Large intestine (tissue), 3 donors: Measurements from ENCODE around the gene ECE1. TPM values are rescaled to one million over a fixed set of nuclear protein-coding genes. Genes with fewer than 3 reads are reported as not detected.

Experiments
- DNase-seq, 2 donors: peaks; one replicate each; pipeline versions ENCODE4 v3.0.0 to v3.0.0-alpha.2; 2013
- H3K27ac ChIP-seq: one replicate; pipeline ENCODE4 v1.5.1; 2013; ENCODE audit warnings: low read length
- H3K27me3 ChIP-seq: 2 replicates; pipeline ENCODE4 v1.6.1; 2013; ENCODE audit warnings: low read length; ENCODE audit not compliant: control insufficient read depth, insufficient read depth
- H3K36me3 ChIP-seq: 2 replicates; pipeline ENCODE4 v1.6.1; 2013; ENCODE audit warnings: low read length; ENCODE audit not compliant: control insufficient read depth, insufficient read depth
- H3K4me1 ChIP-seq: one replicate; pipeline ENCODE4 v1.6.1; 2013; ENCODE audit warnings: low read length; ENCODE audit not compliant: control insufficient read depth, insufficient read depth
- H3K4me3 ChIP-seq: one replicate; pipeline ENCODE4 v1.5.1; 2013; ENCODE audit warnings: low read length
- H3K9me3 ChIP-seq: one replicate; pipeline ENCODE4 v1.6.1; 2013; ENCODE audit warnings: mild to moderate bottlenecking, low read depth, low read length, moderate library complexity; ENCODE audit not compliant: control insufficient read depth
- whole genome bisulfite sequencing: methylation state at CpG from one replicate; pipeline ENCODE4 v1.1.5; 2013; ENCODE audit warnings: low lambda C conversion rate; ENCODE audit not compliant: insufficient coverage; 5-methylcytosine and 5-hydroxymethylcytosine counted together
- polyA plus RNA-seq: library from polyadenylated mRNA; unstranded; fragments of 120-200 nt; gene quantifications from one replicate; pipeline ENCODE4 v1.2.1, GENCODE V29; 2013

Gene ECE1
- polyA plus RNA-seq, 1 donor: 56.5 TPM

DNA sequence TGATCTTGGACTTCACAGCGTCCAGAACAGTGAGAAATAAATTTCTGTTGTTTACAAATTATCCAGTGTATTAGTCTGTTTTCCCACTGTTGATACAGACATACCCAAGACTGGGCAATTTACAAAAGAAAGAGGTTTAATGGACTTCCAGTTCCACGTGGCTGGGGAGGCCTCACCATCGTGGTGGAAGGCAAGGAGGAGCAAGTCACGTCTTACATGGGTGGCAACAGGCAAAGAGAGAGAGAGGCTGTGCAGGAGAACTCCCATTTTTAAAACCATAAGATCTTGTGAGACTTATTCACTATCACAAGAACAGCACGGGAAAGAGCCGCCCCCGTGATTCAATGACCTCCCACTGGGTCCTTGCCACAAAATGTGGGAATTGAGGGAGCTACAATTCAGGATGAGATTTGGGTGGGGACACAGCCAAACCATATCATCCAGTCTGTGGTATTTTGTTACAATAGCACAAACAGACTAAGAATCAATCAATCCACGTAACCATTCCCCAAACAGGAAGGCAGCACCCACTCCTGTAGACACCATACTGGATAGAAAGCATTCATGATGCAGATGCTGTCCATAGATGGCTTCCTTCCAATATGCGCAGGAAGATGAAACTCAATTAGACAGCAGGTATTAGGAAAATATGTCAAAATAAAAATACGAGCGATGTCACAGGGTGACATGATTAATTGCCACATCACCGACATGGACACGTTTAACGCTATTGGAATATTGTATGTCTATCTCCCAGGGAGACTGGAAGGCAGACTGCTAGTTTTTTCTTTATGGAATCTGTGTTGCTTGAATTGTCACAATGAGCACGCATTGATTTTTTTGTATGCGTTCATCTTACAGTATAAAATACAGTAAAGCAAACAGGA lies 22.8 kb downstream of the ECE1 start:
- Histone ChIP-seq H3K36me3 (peaks cover 33% of the 10 kb centered on the region), H3K4me3 (no peak overlapping the region), H3K9me3 (no peaks in the 10 kb centered on the region), H3K27me3 (no peaks in the 10 kb centered on the region), H3K27ac (no peak overlapping the region), H3K4me1 (peaks cover 85% of the 10 kb centered on the region)
- DNase-seq: no peak
- 90% methylated on average over 2 of the region's 16 CpGs for WGBS

DNA sequence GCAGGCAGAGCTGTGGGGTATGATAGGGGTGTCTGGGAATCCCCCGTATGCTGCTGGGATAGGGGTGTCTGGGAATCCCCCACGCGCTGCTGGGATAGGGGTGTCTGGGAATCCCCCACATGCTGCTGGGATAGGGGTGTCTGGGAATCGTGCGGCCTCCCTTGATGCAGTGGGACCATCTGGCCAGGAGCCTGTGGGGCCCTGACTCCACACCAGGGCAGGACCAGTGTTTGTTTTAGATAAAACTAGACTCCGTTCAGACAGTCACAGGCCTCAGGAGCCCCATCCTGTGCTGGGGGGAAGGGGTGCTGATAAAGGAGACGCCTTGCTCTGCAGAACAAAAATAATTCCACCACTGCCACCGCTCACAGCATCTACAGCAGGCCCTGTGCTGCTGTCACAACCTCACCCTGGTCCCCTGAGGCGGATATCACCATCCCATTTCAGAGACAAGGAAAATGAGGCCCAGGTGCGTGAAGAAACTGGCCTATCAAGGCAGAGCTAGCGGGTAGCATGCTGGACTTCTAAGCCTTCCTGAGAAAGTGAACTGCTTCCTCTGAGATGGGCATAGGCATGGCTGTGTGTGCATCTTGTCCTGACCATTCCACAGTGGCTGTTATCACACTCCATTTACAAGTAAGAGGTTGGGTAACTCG lies 24.0 kb downstream of the ECE1 start:
- H3K27me3 ChIP-seq: no peaks in the 10 kb centered on the region
- H3K4me1 ChIP-seq: peaks cover 88% of the 10 kb centered on the region
- no peak overlapping the region for H3K4me3 ChIP-seq
- peak overlapping the region; percentile 38 for H3K27ac ChIP-seq
- no CpG with 5 or more reads among the region's 12 CpGs for WGBS
- DNase-seq: peak in 1 of 2 donors; percentile 63
- H3K9me3 ChIP-seq: no peaks in the 10 kb centered on the region
- peaks cover 32% of the 10 kb centered on the region for H3K36me3 ChIP-seq

DNA sequence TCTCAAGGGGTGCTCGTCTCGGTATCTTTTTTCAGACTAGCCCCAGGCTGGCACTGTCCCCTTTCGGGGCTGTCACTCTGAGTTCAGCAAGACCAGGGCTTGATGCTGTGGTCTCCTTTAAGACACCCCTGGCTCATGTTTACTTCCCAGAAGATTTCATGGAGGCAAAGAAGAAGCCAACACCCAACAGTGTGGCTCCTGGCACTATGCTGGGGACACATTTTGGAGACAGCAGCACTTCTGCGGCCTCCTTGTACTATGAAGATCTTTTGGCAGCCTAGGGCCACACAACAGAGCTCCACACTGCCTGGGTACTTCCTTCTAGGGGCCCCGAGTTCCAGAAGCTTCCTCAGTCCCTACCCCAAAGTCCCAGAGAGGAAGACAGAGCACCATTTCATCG lies 24.6 kb downstream of the ECE1 start:
- H3K9me3 ChIP-seq: no peaks in the 10 kb centered on the region
- DNase-seq: no peak
- no CpG with 5 or more reads among the region's 6 CpGs for WGBS
- H3K4me1 ChIP-seq: peaks cover 87% of the 10 kb centered on the region
- peak overlapping the region; percentile 38 for H3K27ac ChIP-seq
- H3K36me3 ChIP-seq: peaks cover 34% of the 10 kb centered on the region
- H3K27me3 ChIP-seq: no peaks in the 10 kb centered on the region
- no peak overlapping the region for H3K4me3 ChIP-seq

DNA sequence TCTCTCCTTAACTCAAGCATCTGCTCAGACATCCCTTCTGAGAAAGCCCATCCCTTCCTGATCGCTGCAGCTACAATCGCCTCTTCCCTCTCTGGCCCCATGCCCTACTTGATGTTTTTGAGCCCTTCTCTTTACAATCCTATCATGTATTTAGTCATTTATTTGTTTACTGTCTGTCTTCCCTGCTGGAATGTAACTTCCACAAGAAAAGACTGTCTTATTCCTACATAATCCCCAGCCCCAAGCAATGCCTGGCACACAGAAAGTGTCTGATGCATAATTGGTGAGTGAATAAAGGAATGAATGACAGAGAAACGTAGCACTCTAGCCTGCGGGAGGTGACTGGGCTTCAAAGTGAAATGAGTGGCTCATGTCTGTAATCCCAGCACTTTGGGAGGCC lies 25.4 kb downstream of the ECE1 start:
- H3K27me3 ChIP-seq: no peaks in the 10 kb centered on the region
- peaks cover 40% of the 10 kb centered on the region for H3K36me3 ChIP-seq
- H3K4me3 ChIP-seq: no peak overlapping the region
- no peak for DNase-seq
- WGBS: 29% methylated on average over 2 of the region's 4 CpGs
- peaks cover 79% of the 10 kb centered on the region for H3K4me1 ChIP-seq
- no peak overlapping the region for H3K27ac ChIP-seq
- no peaks in the 10 kb centered on the region for H3K9me3 ChIP-seq

DNA sequence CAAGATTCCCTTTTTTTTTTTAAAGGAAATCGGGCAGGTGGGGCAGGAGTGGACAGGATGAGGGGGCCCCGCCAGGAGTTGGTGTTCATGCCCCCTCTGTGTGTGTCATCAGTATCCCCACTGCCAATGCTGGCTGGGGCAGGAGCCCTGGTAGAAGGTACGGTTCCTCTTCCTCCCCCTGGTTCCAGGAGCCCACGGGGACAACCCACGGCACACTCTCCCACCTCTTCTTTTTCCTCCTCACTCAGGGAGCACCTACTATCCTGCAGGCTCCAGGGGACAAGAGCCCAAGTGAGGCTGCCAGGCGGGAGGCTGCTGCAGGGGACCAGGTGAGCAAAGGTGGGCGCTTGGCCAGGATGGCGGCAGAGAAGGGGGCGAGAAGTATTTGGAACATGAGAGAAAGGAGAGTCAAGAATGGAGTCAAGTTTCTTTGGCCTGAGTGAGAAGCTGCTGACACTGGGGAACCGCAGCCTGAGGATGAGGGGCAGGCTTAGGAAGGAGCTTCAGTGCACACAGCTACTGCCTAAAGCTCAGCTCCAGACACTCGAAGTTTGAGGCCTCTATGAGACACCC lies 26.5 kb downstream of the ECE1 start:
- peaks cover 68% of the 10 kb centered on the region for H3K4me1 ChIP-seq
- H3K36me3 ChIP-seq: peaks cover 45% of the 10 kb centered on the region
- no peak overlapping the region for H3K4me3 ChIP-seq
- no peak overlapping the region for H3K27ac ChIP-seq
- no peaks in the 10 kb centered on the region for H3K27me3 ChIP-seq
- WGBS: 100% methylated on average over 3 of the region's 11 CpGs
- H3K9me3 ChIP-seq: no peaks in the 10 kb centered on the region
- DNase-seq: no peak

DNA sequence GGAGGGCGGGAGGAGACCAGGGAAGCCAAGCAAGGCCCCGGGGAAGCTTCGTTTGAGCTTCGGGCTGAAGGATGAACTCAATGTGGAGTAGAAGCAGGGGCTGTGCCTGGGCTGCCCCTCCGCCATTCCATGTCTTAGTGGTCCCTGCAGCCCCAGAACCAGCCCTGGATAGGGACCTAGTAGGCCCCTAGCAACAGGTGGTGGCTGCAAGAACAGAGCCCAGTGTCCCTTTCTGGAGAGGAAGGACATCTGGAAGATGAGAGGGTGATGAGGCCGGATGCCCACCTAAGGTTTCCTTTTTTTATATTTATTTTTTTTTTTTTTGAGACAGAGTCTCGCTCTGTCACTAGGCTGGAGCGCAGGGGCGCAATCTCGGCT lies 27.2 kb downstream of the ECE1 start:
- Histone ChIP-seq H3K9me3 (no peaks in the 10 kb centered on the region), H3K27me3 (no peaks in the 10 kb centered on the region), H3K36me3 (peaks cover 45% of the 10 kb centered on the region), H3K4me1 (peaks cover 61% of the 10 kb centered on the region), H3K27ac (peak overlapping the region; percentile 86), H3K4me3 (no peak overlapping the region)
- WGBS: no CpG with 5 or more reads among the region's 10 CpGs
- DNase-seq: no peak

DNA sequence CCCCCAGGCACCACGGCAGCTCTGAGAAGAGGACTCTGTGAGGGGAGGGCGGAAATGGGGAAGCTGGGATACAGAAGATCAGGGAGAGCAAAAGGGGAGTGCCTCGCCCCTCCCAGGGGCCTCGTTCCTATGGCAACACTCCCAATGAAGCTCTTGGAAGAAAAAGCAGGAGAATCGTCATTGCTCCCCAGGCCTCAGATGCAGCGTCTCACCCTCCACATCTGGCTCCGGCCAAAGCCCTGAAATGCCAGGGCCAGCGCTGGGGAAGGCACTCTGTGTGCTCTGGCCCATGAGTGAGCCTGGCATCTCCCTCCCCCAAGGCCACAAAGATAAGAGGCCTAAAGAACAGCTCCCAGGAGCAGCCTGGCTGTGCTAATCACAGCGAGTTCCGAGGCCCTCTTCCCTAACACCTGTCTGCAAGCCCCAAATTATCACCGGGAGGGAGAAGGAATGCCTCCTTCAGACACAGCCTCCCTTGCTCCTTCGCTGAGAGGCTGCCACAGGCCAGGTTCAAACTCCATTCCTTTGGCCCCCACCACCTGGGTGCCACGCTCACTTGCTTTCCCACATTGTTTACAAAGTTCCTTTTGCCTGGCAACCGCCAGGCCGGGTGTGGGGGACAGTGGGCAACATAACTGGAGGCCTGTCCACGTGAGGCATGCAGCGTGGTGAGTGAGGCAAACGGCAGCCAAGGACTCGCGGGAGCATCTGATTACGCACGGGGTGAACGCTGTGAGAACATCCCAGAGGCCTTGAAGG lies 27.8 kb downstream of the ECE1 start:
- DNase-seq: peak; percentile 85 to 92

DNA sequence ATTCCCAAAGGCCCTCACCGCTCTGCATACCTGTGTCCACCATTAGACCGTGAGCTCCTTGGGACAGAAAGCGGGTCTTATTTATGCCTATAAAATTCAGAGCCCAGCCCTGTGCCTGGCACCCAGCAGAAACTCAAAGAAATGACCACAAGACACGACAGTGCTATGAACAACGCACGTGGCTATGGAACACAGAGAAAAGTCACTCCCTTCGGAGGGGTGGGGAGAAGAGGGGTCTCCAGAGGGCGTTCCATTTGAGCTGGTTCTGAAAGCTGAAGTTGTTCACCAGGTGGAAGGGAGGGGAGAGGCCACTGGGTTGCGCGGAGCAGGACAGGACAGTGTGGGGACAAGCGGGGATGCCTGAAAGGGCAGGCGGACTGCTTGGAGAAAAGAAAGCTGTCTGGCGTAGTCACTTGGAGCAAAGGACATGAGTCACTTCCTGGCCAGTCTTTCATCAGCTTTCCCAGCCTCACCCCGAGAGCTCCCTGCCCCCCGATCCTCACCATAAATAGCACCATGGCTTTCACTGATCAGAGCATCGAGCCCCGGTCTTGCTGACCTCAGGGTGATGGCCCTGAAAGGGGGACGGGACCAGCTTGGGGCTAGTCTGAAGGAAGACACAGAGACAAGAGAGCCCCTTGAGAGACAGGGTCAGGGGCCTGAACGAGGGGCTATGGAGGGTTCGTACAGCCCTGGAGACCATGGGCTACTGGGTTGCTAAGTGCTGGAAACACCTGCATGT lies 28.5 kb downstream of the ECE1 start:
- Histone ChIP-seq H3K4me1 (peaks cover 54% of the 10 kb centered on the region), H3K36me3 (peaks cover 52% of the 10 kb centered on the region), H3K4me3 (no peak overlapping the region), H3K27me3 (no peaks in the 10 kb centered on the region), H3K27ac (peak overlapping the region; percentile 86), H3K9me3 (peaks cover 2% of the 10 kb centered on the region)
- DNase-seq: peak; percentile 86 to 92
- WGBS: no CpG with 5 or more reads among the region's 20 CpGs

More for the DNA sequence above, 27.8 kb downstream of the ECE1 start:
- peaks cover 2% of the 10 kb centered on the region for H3K9me3 ChIP-seq
- peaks cover 48% of the 10 kb centered on the region for H3K36me3 ChIP-seq
- WGBS: no CpG with 5 or more reads among the region's 23 CpGs
- no peak overlapping the region for H3K4me3 ChIP-seq
- peak overlapping the region; percentile 86 for H3K27ac ChIP-seq
- no peaks in the 10 kb centered on the region for H3K27me3 ChIP-seq
- peaks cover 58% of the 10 kb centered on the region for H3K4me1 ChIP-seq

DNA sequence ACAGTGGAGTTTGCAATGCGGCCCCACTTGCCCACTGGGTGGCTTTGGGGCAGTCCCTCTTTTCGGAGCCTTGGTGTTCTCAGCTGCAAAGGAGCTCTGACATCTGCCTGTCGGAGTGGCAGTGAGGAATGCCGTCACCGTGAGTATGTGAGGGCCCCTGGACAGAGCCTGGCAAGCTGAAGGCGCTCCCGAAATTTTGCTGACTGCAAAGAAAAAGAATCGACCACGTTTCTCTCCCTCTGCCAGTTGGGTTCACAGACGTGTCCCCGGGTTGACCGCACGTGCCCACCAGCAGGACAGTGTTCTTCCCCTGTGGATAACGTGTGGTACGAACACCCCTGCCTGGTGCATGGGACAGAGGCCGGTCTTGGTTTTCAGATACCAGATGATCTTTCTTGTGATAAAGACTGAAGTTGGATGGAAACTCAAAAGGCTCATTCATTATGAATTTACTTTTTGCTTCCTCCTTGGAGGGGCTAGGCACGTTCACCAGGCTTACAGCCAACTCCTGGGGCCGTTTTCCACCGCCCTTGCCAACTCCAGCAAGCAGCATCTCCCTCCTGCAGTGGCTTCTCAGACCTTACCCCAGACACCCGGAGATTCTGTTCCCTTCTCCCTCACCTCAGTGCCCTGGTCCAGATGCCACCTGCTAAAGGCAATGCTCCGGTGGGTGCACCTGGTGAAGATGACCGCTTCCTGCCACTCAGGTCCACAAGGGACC lies 29.7 kb downstream of the ECE1 start:
- DNase-seq: no peak
- no peak overlapping the region for H3K4me3 ChIP-seq
- no peaks in the 10 kb centered on the region for H3K27me3 ChIP-seq
- H3K4me1 ChIP-seq: peaks cover 43% of the 10 kb centered on the region
- peaks cover 58% of the 10 kb centered on the region for H3K36me3 ChIP-seq
- H3K27ac ChIP-seq: no peak overlapping the region
- no CpG with 5 or more reads among the region's 22 CpGs for WGBS
- H3K9me3 ChIP-seq: peaks cover 2% of the 10 kb centered on the region
